Natural killer cell treated with Interleukin-12 subunit alpha and Interleukin-12 subunit beta and Interleukin-15 and Interleukin-18, amount 100 ng/mL, for 72 hours (primary cell): ENCODE measurements around the gene MYH9. TPM values are rescaled to one million over a fixed set of nuclear protein-coding genes. Genes with fewer than 3 reads are reported as not detected.

ENCODE experiments used
- ATAC-seq, 2 donors: fragments of 150-1000 bp; cut with Tn5 transposase in 1 of 2; sonication (Bioruptor Pico), chemical (Tn5 transposase) in 1 of 2; 2 replicates each; pipeline ENCODE4 v1.10.0; 2021
- DNase-seq: peaks from one replicate; pipeline ENCODE4 v3.0.0; 2022; ENCODE audit warnings: low spot score
- H3K27ac Mint-ChIP-seq, 2 donors: 1 replicate in 1 of 2; 2 replicates in 1 of 2; pipeline ENCODE4 v1.8.0; 2022; ENCODE audit warnings: mixed read lengths in 2 of 2, mild to moderate bottlenecking in 1 of 2, moderate library complexity in 1 of 2
- H3K27me3 Mint-ChIP-seq, 2 donors: 1 replicate in 1 of 2; 2 replicates in 1 of 2; pipeline ENCODE4 v1.8.0; 2022; ENCODE audit warnings: mixed read lengths in 2 of 2
- H3K36me3 Mint-ChIP-seq: one replicate; pipeline ENCODE4 v1.8.0; 2022; ENCODE audit warnings: mixed read lengths
- H3K4me1 Mint-ChIP-seq, 2 donors: 1 replicate in 1 of 2; 2 replicates in 1 of 2; pipeline ENCODE4 v1.8.0; 2022; ENCODE audit warnings: low read depth in 2 of 2, mixed read lengths in 2 of 2, mild to moderate bottlenecking in 1 of 2
- H3K4me3 Mint-ChIP-seq: one replicate; pipeline ENCODE4 v1.8.0; 2022; ENCODE audit warnings: mixed read lengths
- H3K9me3 Mint-ChIP-seq: 2 replicates; pipeline ENCODE4 v1.8.0; 2022; ENCODE audit warnings: mixed read lengths
- total RNA-seq, 2 donors: library from RNA; stranded (reverse); gene quantifications; one replicate each; pipeline ENCODE4 v1.2.3, GENCODE V29; 2022

MYH9 gene
- total RNA-seq, 2 donors from 2014 or later: 623 to 642 TPM

GRCh38 chr22:36336246-36337182 is 51.3 kb downstream of the MYH9 start:
- Mint-ChIP-seq H3K4me3 (peak overlapping the region; percentile 30), H3K9me3 (no peaks in the 10 kb centered on the region), H3K4me1 (peaks cover 72 to 79% of the 10 kb centered on the region in 2 donors), H3K27ac (peak overlapping the region; percentile 99 to 100), H3K27me3 (no peaks in the 10 kb centered on the region), H3K36me3 (peaks cover 29% of the 10 kb centered on the region)
- DNase-seq (no peak), ATAC-seq (no peak)

GRCh38 chr22:36335621-36336020 is 52.1 kb downstream of the MYH9 start:
- no peak for ATAC-seq
- H3K27me3 Mint-ChIP-seq: no peaks in the 10 kb centered on the region
- no peak for DNase-seq
- no peaks in the 10 kb centered on the region for H3K9me3 Mint-ChIP-seq
- H3K4me3 Mint-ChIP-seq: peak overlapping the region; percentile 96
- peaks cover 24% of the 10 kb centered on the region for H3K36me3 Mint-ChIP-seq
- H3K27ac Mint-ChIP-seq: peak overlapping the region; percentile 99 to 100
- H3K4me1 Mint-ChIP-seq: peaks cover 74 to 79% of the 10 kb centered on the region in 2 donors

GRCh38 chr22:36334821-36335603 is 52.8 kb downstream of the MYH9 start:
- Mint-ChIP-seq H3K27me3 (no peaks in the 10 kb centered on the region), H3K27ac (peak overlapping the region; percentile 99 to 100), H3K4me3 (peak overlapping the region; percentile 96), H3K4me1 (peaks cover 78 to 82% of the 10 kb centered on the region in 2 donors), H3K9me3 (no peaks in the 10 kb centered on the region), H3K36me3 (peaks cover 24% of the 10 kb centered on the region)
- no peak for DNase-seq
- no peak for ATAC-seq

GRCh38 chr22:36334081-36334820 is 53.5 kb downstream of the MYH9 start:
- peak overlapping the region; percentile 96 for H3K4me3 Mint-ChIP-seq
- peak overlapping the region; percentile 99 to 100 for H3K27ac Mint-ChIP-seq
- peaks cover 78 to 82% of the 10 kb centered on the region in 2 donors for H3K4me1 Mint-ChIP-seq
- H3K27me3 Mint-ChIP-seq: no peaks in the 10 kb centered on the region
- ATAC-seq: no peak
- H3K9me3 Mint-ChIP-seq: no peaks in the 10 kb centered on the region
- no peak for DNase-seq
- H3K36me3 Mint-ChIP-seq: peaks cover 22% of the 10 kb centered on the region

- peaks cover 19% of the 10 kb centered on the region for H3K36me3 Mint-ChIP-seq
- H3K27me3 Mint-ChIP-seq: no peaks in the 10 kb centered on the region
- ATAC-seq: no peak
- H3K4me3 Mint-ChIP-seq: peak overlapping the region; percentile 96
- H3K27ac Mint-ChIP-seq: peak overlapping the region; percentile 99 to 100
- no peaks in the 10 kb centered on the region for H3K9me3 Mint-ChIP-seq
- peaks cover 80 to 84% of the 10 kb centered on the region in 2 donors for H3K4me1 Mint-ChIP-seq
- DNase-seq: no peak
These were observed 54.1 kb downstream of the MYH9 start for GRCh38 chr22:36333644-36334043.

GRCh38 chr22:36332623-36333332 is 55.0 kb downstream of the MYH9 start:
- peak overlapping the region; percentile 96 for H3K4me3 Mint-ChIP-seq
- no peaks in the 10 kb centered on the region for H3K27me3 Mint-ChIP-seq
- ATAC-seq: peak in 1 of 2 donors; percentile 36

GRCh38 chr22:36331912-36332622 is 55.7 kb downstream of the MYH9 start:
- Mint-ChIP-seq H3K27me3 (no peaks in the 10 kb centered on the region), H3K9me3 (no peaks in the 10 kb centered on the region), H3K27ac (peak overlapping the region; percentile 99 to 100), H3K4me3 (peak overlapping the region; percentile 96), H3K36me3 (peaks cover 17% of the 10 kb centered on the region), H3K4me1 (peaks cover 89 to 92% of the 10 kb centered on the region in 2 donors)
- DNase-seq: peak; percentile 82
- peak; percentile 65 to 66 for ATAC-seq

More at GRCh38 chr22:36332623-36333332, 55.0 kb downstream of the MYH9 start:
- Mint-ChIP-seq H3K9me3 (no peaks in the 10 kb centered on the region), H3K36me3 (peaks cover 19% of the 10 kb centered on the region), H3K4me1 (peaks cover 87 to 93% of the 10 kb centered on the region in 2 donors), H3K27ac (peak overlapping the region; percentile 99 to 100)
- DNase-seq: no peak

- DNase-seq (peak; percentile 90), ATAC-seq (peak; percentile 82 to 84)
- H3K4me3 Mint-ChIP-seq: peak overlapping the region; percentile 96
- H3K4me1 Mint-ChIP-seq: peaks cover 89 to 92% of the 10 kb centered on the region in 2 donors
- H3K36me3 Mint-ChIP-seq: peaks cover 14% of the 10 kb centered on the region
- H3K27me3 Mint-ChIP-seq: no peaks in the 10 kb centered on the region
- no peaks in the 10 kb centered on the region for H3K9me3 Mint-ChIP-seq
- peak overlapping the region; percentile 99 to 100 for H3K27ac Mint-ChIP-seq
These were observed 56.4 kb downstream of the MYH9 start for GRCh38 chr22:36331306-36331911.

GRCh38 chr22:36330655-36331305 is 57.0 kb downstream of the MYH9 start:
- no peak for DNase-seq

GRCh38 chr22:36330127-36330526 is 57.6 kb downstream of the MYH9 start:
- Mint-ChIP-seq H3K27me3 (no peaks in the 10 kb centered on the region), H3K36me3 (peaks cover 12% of the 10 kb centered on the region), H3K9me3 (no peaks in the 10 kb centered on the region), H3K4me3 (peak overlapping the region; percentile 96), H3K4me1 (peaks cover 81 to 83% of the 10 kb centered on the region in 2 donors), H3K27ac (peak overlapping the region; percentile 99 to 100)
- no peak for ATAC-seq
- peak; percentile 28 for DNase-seq

More at GRCh38 chr22:36330655-36331305, 57.0 kb downstream of the MYH9 start:
- ATAC-seq: no peak
- peak overlapping the region; percentile 96 for H3K4me3 Mint-ChIP-seq
- no peaks in the 10 kb centered on the region for H3K27me3 Mint-ChIP-seq
- peaks cover 12% of the 10 kb centered on the region for H3K36me3 Mint-ChIP-seq
- peak overlapping the region; percentile 99 to 100 for H3K27ac Mint-ChIP-seq
- peaks cover 87 to 88% of the 10 kb centered on the region in 2 donors for H3K4me1 Mint-ChIP-seq
- no peaks in the 10 kb centered on the region for H3K9me3 Mint-ChIP-seq

- no peaks in the 10 kb centered on the region for H3K27me3 Mint-ChIP-seq
- H3K36me3 Mint-ChIP-seq: peaks cover 12% of the 10 kb centered on the region
- H3K27ac Mint-ChIP-seq: peak overlapping the region; percentile 99 to 100
- ATAC-seq (peak; percentile 46 to 52), DNase-seq (peak; percentile 74)
- no peaks in the 10 kb centered on the region for H3K9me3 Mint-ChIP-seq
- peak overlapping the region; percentile 96 for H3K4me3 Mint-ChIP-seq
- H3K4me1 Mint-ChIP-seq: peaks cover 74 to 76% of the 10 kb centered on the region in 2 donors
These were observed 58.3 kb downstream of the MYH9 start for GRCh38 chr22:36329254-36330078.
